ENCODE data around the gene SUCLG1.

The SUCLG1 gene

GRCh38 chr2:84493514-84493913 is 34.4 kb upstream of the SUCLG1 start:
- no peak for TF ChIP-seq CTCF (IDR thresholded peaks at IDR 0.05; ENCODE audit: control insufficient read depth, insufficient read depth, low read depth, low read length, missing control alignments)
- H3K4me3 ChIP-seq (ENCODE audit: control insufficient read depth, low read depth, low read length) = no peak overlapping the region
- peak; percentile 69 for DNase-seq (ENCODE audit: low read depth)

- TF ChIP-seq CTCF (IDR thresholded peaks at IDR 0.05; ENCODE audit: control insufficient read depth, insufficient read depth, low read depth, low read length, missing control alignments) = no peak
- no peak overlapping the region for H3K4me3 ChIP-seq (ENCODE audit: control insufficient read depth, low read depth, low read length)
- DNase-seq (ENCODE audit: low read depth) = no peak
These were observed 33.5 kb upstream of the SUCLG1 start for GRCh38 chr2:84492571-84492970.

- H3K4me3 ChIP-seq (ENCODE audit: control insufficient read depth, low read depth, low read length) = no peak overlapping the region
- no peak for DNase-seq (ENCODE audit: low read depth)
- TF ChIP-seq CTCF (IDR thresholded peaks at IDR 0.05; ENCODE audit: control insufficient read depth, insufficient read depth, low read depth, low read length, missing control alignments) = no peak
These were observed 32.7 kb upstream of the SUCLG1 start for GRCh38 chr2:84491741-84492140.

- H3K4me3 ChIP-seq (ENCODE audit: control insufficient read depth, low read depth, low read length) = no peak overlapping the region
- DNase-seq (ENCODE audit: low read depth) = no peak
- no peak for TF ChIP-seq CTCF (IDR thresholded peaks at IDR 0.05; ENCODE audit: control insufficient read depth, insufficient read depth, low read depth, low read length, missing control alignments)
These were observed 32.2 kb upstream of the SUCLG1 start for GRCh38 chr2:84491256-84491655.

- no peak for TF ChIP-seq CTCF (IDR thresholded peaks at IDR 0.05; ENCODE audit: control insufficient read depth, insufficient read depth, low read depth, low read length, missing control alignments)
- no peak for DNase-seq (ENCODE audit: low read depth)
- no peak overlapping the region for H3K4me3 ChIP-seq (ENCODE audit: control insufficient read depth, low read depth, low read length)
These were observed 28.4 kb upstream of the SUCLG1 start for GRCh38 chr2:84487298-84487996.

- DNase-seq (ENCODE audit: low read depth) = no peak
- no peak overlapping the region for H3K4me3 ChIP-seq (ENCODE audit: control insufficient read depth, low read depth, low read length)
- TF ChIP-seq CTCF (IDR thresholded peaks at IDR 0.05; ENCODE audit: control insufficient read depth, insufficient read depth, low read depth, low read length, missing control alignments) = no peak
These were observed 27.5 kb upstream of the SUCLG1 start for GRCh38 chr2:84486441-84487115.

Measured in AG09309 (cell line).